Measurements from ENCODE around the gene GRAP2. TPM values are rescaled to one million over a fixed set of nuclear protein-coding genes. Genes with fewer than 3 reads are reported as not detected.

The GRAP2 gene
- total and polyA plus RNA-seq, 2 of the 8 experiments (the other 6 are each of a cell fraction or from before 2014, with no cell fraction given), result 0.08 TPM; not detected in 1

DNA sequence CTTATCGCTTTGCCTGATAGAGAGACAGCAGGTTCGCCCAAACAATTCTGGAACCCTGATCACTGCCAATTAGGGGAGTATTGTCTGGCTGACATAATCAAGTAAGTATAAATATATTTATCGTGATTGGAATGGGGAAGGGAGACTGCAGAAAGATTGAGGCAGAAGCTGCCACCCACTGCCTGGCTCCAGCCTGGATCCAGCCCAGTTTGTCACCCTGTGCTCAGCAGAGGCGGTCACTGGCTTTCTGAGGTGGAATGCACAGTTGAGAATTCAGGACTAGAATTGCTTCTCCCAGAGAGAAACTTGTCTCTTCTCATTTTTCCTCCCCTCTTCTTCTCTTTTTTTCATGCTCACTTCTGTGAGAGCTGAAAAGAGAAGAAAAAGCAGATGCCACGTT lies 25.9 kb downstream of the GRAP2 start:
- Histone ChIP-seq H2AK5ac (ENCODE audit: low read depth, low read length) (no peak overlapping the region), H2BK20ac (ENCODE audit: low read length) (no peak overlapping the region), H3K23ac (ENCODE audit: insufficient read length) (no peak overlapping the region), H2BK5ac (ENCODE audit: low read depth, low read length) (no peak overlapping the region), H3K23me2 (ENCODE audit: low read depth, low read length) (no peaks in the 10 kb centered on the region), H3K79me2 (ENCODE audit: control insufficient read depth in 1 of 2, insufficient read depth in 2 of 2, low read length in 2 of 2) (no peaks in the 10 kb centered on the region), H2AFZ (ENCODE audit: low read length) (no peak overlapping the region), H4K91ac (replicated peaks; ENCODE audit: insufficient read length, low read length) (no peak overlapping the region), H3K18ac (ENCODE audit: extremely low read depth, low read length) (no peak overlapping the region), H3K4me2 (ENCODE audit: insufficient read depth in 1 of 2, low read depth in 2 of 2, low read length in 2 of 2) (no peak overlapping the region), H3K9me3 (ENCODE audit: insufficient read depth in 2 of 2, low read depth in 1 of 2, low read length in 1 of 2) (no peaks in the 10 kb centered on the region), H2BK120ac (replicated peaks; ENCODE audit: low read depth, low read length) (no peak overlapping the region), H3K9ac (replicated peaks in 1 of 4; ENCODE audit: extremely low read depth in 1 of 4, low read depth in 3 of 4, low read length in 3 of 4) (no peak overlapping the region), H3K4ac (replicated peaks; ENCODE audit: insufficient read length, low read depth, low read length) (no peak overlapping the region), H2BK15ac (ENCODE audit: low read length) (no peak overlapping the region), H4K5ac (ENCODE audit: insufficient read length, low read depth, low read length) (no peak overlapping the region), H3K79me1 (ENCODE audit: low read depth, low read length) (no peaks in the 10 kb centered on the region), H3K56ac (replicated peaks; ENCODE audit: insufficient read length, low read depth, low read length) (no peak overlapping the region), H4K20me1 (replicated peaks in 1 of 2; ENCODE audit: control insufficient read depth in 1 of 2, insufficient read depth in 2 of 2, low read length in 2 of 2) (no peaks in the 10 kb centered on the region), H4K8ac (ENCODE audit: extremely low read depth, insufficient read depth, low read length) (no peak overlapping the region), H3K14ac (ENCODE audit: insufficient read length) (no peak overlapping the region), H3K4me1 (replicated peaks in 1 of 4; ENCODE audit: control insufficient read depth in 3 of 4, insufficient read depth in 4 of 4, low read length in 3 of 4) (peaks cover 0 to 2% (median 0%) of the 10 kb centered on the region in 4 experiments; a peak in 2 of 7 replicates), H3K4me3 (ENCODE audit: extremely low read depth in 1 of 4, insufficient read depth in 2 of 4, low read depth in 3 of 4, low read length in 4 of 4) (no peak overlapping the region), H3K27ac (ENCODE audit: low read depth, low read length) (no peak overlapping the region), H3K36me3 (ENCODE audit: control insufficient read depth in 2 of 4, insufficient read depth in 4 of 4, low read length in 3 of 4) (no peaks in the 10 kb centered on the region), H2BK12ac (ENCODE audit: low read depth, low read length) (no peak overlapping the region), H3K27me3 (replicated peaks in 1 of 4; ENCODE audit: control insufficient read depth in 3 of 4, extremely low read depth in 1 of 4, insufficient read depth in 3 of 4, low read length in 3 of 4) (peaks cover 0 to 2% (median 0%) of the 10 kb centered on the region in 4 experiments; a peak in 1 of 7 replicates)
- DNase-seq (ENCODE audit: low read depth in 1 of 2, low spot score in 2 of 2), result no peak
- FAIRE-seq, result no peak
- ChIA-PET POLR2A (ENCODE audit: partially characterized antibody) (interaction anchor here (0.7 kb wide), 1 partner anchor 71 kb away, joined by 3 read pairs; no protein-coding TSS in a partner anchor), CTCF (ENCODE audit: partially characterized antibody) (interaction anchor here (0.6 to 10.1 kb wide), 12 partner anchors 12 to 125 kb away, joined by 3 to 119 read pairs (median 3); no protein-coding TSS in a partner anchor)
- 90% methylated on average over 5 of the region's 5 CpGs; no CpG with 5 or more reads in 1 of the 2 experiments for WGBS, 2 experiments (ENCODE audit: extremely low coverage in 1 of 2, insufficient coverage in 1 of 2, insufficient read length in 1 of 2, insufficient replicate concordance in 2 of 2, low coverage in 1 of 2, low lambda C conversion rate in 2 of 2, missing lambda C conversion rate in 1 of 2)
- TF ChIP-seq KDM1A (IDR thresholded peaks at IDR 0.05; ENCODE audit: borderline replicate concordance, low read length), result no peak
- TF ChIP-seq CHD2 (IDR thresholded peaks at IDR 0.05; ENCODE audit: low read length), result no peak
- no peak for TF ChIP-seq MAFK (IDR thresholded peaks at IDR 0.05; ENCODE audit: low read depth, low read length)
- TF ChIP-seq RFX5 (IDR thresholded peaks at IDR 0.05; ENCODE audit: borderline replicate concordance, low read depth, low read length), result no peak
- no peak for TF ChIP-seq GABPA (IDR thresholded peaks at IDR 0.05; ENCODE audit: borderline replicate concordance, insufficient read depth, low read length)
- TF ChIP-seq, protein P1, sequence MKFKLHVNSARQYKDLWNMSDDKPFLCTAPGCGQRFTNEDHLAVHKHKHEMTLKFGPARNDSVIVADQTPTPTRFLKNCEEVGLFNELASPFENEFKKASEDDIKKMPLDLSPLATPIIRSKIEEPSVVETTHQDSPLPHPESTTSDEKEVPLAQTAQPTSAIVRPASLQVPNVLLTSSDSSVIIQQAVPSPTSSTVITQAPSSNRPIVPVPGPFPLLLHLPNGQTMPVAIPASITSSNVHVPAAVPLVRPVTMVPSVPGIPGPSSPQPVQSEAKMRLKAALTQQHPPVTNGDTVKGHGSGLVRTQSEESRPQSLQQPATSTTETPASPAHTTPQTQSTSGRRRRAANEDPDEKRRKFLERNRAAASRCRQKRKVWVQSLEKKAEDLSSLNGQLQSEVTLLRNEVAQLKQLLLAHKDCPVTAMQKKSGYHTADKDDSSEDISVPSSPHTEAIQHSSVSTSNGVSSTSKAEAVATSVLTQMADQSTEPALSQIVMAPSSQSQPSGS (IDR thresholded peaks at IDR 0.05; ENCODE audit: low read length), result no peak
- TF ChIP-seq RXRA (IDR thresholded peaks at IDR 0.05; ENCODE audit: insufficient read depth, low read depth, low read length), result no peak
- TF ChIP-seq SIRT6 (IDR thresholded peaks at IDR 0.05; ENCODE audit: low read length), result no peak
- TF ChIP-seq TAF7 (optimal IDR thresholded peaks at IDR 0.05; ENCODE audit: borderline replicate concordance, low read depth, low read length), result no peak
- TF ChIP-seq CHD1 (IDR thresholded peaks at IDR 0.05; ENCODE audit: low read depth, low read length), result no peak
- TF ChIP-seq PHF8 (conservative IDR thresholded peaks at IDR 0.05; ENCODE audit: low read depth, low read length), result no peak
- no peak for TF ChIP-seq TEAD4 (IDR thresholded peaks at IDR 0.05; ENCODE audit: low read depth, low read length)

Data from H1 (cell line).